IPS DF 6.9 (cell line): ENCODE data around the gene TMEM106A.
"Not testable (repeated sequence)": the region's sequence is repeated elsewhere in the genome, so short reads cannot be mapped to it uniquely, and the experiment has no call there.

Experiments
- DNase-seq: peaks from one replicate; pipeline ENCODE4 v3.0.0-alpha.2; 2013; ENCODE audit warnings: low read depth, low spot score
- H3K27ac ChIP-seq: one replicate; pipeline ENCODE4 v1.5.1; 2013; ENCODE audit warnings: low read length, control low read depth
- H3K27me3 ChIP-seq: 2 replicates; pipeline ENCODE4 v1.6.1; 2013; ENCODE audit warnings: mild to moderate bottlenecking, low read length; ENCODE audit not compliant: control insufficient read depth, insufficient read depth
- H3K36me3 ChIP-seq: 2 replicates; pipeline ENCODE4 v1.6.1; 2013; ENCODE audit warnings: low read length; ENCODE audit not compliant: control insufficient read depth, insufficient read depth
- H3K4me1 ChIP-seq: 2 replicates; pipeline ENCODE4 v1.6.1; 2013; ENCODE audit warnings: low read length; ENCODE audit not compliant: control insufficient read depth, insufficient read depth
- H3K4me3 ChIP-seq: 2 replicates; pipeline ENCODE4 v1.5.1; 2013; ENCODE audit warnings: mild to moderate bottlenecking, low read length
- H3K9me3 ChIP-seq: 2 replicates; pipeline ENCODE4 v1.6.1; 2013; ENCODE audit warnings: low read length, inconsistent platforms; ENCODE audit not compliant: control insufficient read depth, insufficient read depth
- WGBS: extraction: QIAGEN DNeasy Blood & Tissue Kit; methylation state at CpG from one replicate; pipeline ENCODE4 v1.1.7; 2013; ENCODE audit warnings: mixed read lengths, missing lambda C conversion rate; ENCODE audit not compliant: insufficient read length, insufficient coverage; 5-methylcytosine and 5-hydroxymethylcytosine counted together

Gene TMEM106A

GRCh38 chr17:43231205-43232020 is 19.7 kb downstream of the TMEM106A start:
- no CpG with 5 or more reads among the region's 40 CpGs for WGBS
- not testable (repeated sequence) for H3K4me3 ChIP-seq, H3K36me3 ChIP-seq, DNase-seq, H3K27ac ChIP-seq, H3K27me3 ChIP-seq, H3K9me3 ChIP-seq, H3K4me1 ChIP-seq

GRCh38 chr17:43232021-43232699 is 20.5 kb downstream of the TMEM106A start:
- H3K36me3 ChIP-seq, DNase-seq, H3K4me1 ChIP-seq, H3K27me3 ChIP-seq, H3K4me3 ChIP-seq, H3K27ac ChIP-seq, H3K9me3 ChIP-seq: not testable (repeated sequence)
- no CpG with 5 or more reads among the region's 24 CpGs for WGBS

DNA sequence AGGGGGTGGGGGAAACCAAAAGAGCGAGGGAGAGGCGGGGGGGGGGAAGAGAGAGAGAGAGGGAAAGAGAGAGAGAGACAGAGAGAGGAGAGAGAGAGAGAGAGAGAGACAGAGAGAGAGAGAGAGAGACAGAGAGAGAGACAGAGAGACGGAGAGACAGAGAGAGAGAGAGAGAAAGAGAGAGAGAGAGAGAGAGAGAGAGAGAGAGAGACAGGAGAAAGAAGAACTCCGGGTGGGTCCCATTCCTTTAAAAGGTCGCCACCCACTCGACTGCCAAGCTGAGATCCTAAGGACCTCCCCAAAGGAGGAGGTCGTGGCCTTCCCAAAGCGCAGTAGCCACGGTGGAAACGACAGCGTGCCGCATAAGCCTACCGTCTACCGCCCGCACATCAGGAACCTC is 21.6 kb downstream of the TMEM106A start:
- H3K27me3 ChIP-seq, H3K9me3 ChIP-seq, H3K27ac ChIP-seq, H3K36me3 ChIP-seq, H3K4me3 ChIP-seq, H3K4me1 ChIP-seq, DNase-seq: not testable (repeated sequence)
- WGBS: no CpG with 5 or more reads among the region's 15 CpGs

- not testable (repeated sequence) for H3K36me3 ChIP-seq, H3K4me1 ChIP-seq, H3K27ac ChIP-seq, H3K27me3 ChIP-seq, DNase-seq, H3K4me3 ChIP-seq, H3K9me3 ChIP-seq
- WGBS: no CpG with 5 or more reads among the region's 31 CpGs
These were observed 22.2 kb downstream of the TMEM106A start, which contains the start of gene RNU2-1 for GRCh38 chr17:43233877-43234276. Gene RNU2-1 (minus strand): TSS chr17:43233977.

- H3K4me3 ChIP-seq, H3K36me3 ChIP-seq, H3K4me1 ChIP-seq, H3K27ac ChIP-seq, H3K9me3 ChIP-seq, H3K27me3 ChIP-seq, DNase-seq: not testable (repeated sequence)
- WGBS: no CpG with 5 or more reads among the region's 26 CpGs
These were observed 27.9 kb downstream of the TMEM106A start for GRCh38 chr17:43239597-43239996.

GRCh38 chr17:43240596-43241352 is 29.1 kb downstream of the TMEM106A start:
- not testable (repeated sequence) for DNase-seq, H3K4me3 ChIP-seq, H3K9me3 ChIP-seq, H3K27ac ChIP-seq, H3K27me3 ChIP-seq, H3K36me3 ChIP-seq, H3K4me1 ChIP-seq
- WGBS: no CpG with 5 or more reads among the region's 34 CpGs

DNA sequence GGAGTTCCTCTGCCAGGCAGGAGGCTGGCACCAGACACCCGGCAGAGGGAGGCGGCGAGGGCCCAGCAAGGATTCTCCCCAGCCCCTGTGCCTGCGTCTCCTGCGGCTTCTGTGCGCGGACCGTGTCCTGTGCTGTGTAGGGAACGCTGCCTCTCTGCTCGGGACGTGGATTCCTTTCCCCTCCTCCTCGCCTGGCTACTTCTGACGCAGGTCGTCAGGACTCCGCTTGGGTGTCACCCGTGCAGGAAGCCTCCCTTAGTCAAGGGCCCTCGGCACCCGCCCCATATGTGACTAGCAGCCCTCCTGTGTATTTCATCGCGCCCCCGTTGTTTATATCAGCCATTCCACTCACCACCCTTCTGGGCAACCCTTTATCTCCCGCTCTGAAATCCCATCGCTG is 34.8 kb downstream of the TMEM106A start:
- no CpG with 5 or more reads among the region's 23 CpGs for WGBS
- not testable (repeated sequence) for H3K9me3 ChIP-seq, DNase-seq, H3K27me3 ChIP-seq, H3K4me1 ChIP-seq, H3K36me3 ChIP-seq, H3K4me3 ChIP-seq, H3K27ac ChIP-seq
